GM19438 (cell line): ENCODE data around the gene CA12.

ENCODE experiments used
- ATAC-seq: cut with Tn5 transposase; IDR thresholded peaks from one replicate; pipeline ENCODE4 v1.9.1; 2021; ENCODE audit warnings: low read depth; ENCODE audit not compliant: unreplicated experiment

Gene CA12

GRCh38 chr15:63402498-63403253, 21.0 kb upstream of the CA12 start:
- no peak for ATAC-seq

- no peak for ATAC-seq
These were observed 20.3 kb upstream of the CA12 start for GRCh38 chr15:63401714-63402497.

DNA sequence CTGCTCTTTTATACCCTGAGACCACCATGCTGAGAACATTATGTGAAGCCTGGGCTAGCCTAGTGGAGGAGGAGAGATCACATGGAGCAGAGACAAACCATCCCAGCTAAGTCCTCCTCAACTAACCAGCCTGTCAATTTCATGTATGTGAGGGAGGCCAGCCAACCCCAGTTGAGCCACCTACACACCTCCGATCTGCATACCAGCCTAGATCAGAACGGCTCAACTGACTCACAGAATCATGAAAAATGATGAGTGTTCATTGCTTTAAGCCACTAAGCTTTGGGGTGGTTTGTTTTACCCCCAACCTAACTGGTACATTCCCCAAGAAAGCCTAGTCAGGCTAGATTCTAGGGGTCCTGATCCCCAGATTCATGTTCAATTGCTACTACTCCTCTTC, 19.4 kb upstream of the CA12 start:
- no peak for ATAC-seq

DNA sequence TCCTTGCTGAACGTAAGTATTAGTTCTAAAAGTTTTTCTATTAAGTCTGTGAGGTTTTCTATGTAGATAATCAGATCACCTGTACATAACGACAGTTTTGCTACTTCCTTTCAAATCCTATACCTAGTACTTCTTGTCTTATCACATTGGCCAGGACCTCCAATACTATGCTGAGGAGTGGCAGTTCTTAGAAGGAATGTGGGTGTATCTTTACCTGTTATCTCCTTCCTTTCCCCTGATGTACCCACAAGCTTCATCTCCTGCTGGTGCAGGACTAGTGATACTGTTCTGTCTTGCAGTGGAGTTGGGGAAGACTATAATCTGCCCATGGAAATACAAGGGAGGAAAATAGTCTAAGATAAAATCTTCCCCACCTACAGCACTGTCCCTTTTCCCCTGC, 16.8 kb upstream of the CA12 start:
- no peak for ATAC-seq

DNA sequence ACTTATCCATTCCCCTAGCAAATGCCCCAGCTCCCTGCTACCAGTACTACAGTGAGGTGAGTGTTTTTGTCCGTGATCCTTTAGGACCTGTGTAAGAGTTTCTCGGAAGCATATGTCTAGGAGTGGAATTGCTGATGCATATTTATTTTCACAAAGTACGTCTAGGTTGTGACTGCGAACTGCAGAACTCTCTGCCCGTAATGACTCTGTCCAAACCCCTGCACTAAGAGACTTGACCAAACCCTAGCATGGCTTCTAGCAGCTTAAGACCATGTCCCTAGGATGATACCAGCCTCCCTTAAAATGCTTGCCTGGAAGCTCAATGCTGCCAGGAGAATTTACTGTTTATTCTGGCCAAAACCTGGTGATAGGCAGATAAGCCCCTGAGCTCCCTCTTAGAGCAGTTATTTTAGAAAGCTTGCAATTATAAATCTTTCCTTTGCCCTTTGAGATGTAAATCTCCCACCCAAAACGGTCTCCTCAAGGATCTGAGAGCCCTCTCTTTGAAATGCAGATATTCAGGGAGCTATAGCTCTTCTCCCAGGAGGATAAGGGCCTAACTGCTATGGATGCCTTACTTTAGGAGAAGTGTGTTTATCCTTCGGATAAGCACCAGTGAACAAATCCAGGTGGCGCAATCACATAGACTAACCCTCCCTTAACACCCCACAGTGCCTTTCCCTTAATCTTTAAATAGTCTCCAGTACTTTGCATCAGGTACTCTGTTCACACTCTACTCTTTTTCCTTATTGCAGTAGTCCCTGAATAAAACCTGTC, 14.7 kb upstream of the CA12 start:
- no peak for ATAC-seq

- no peak for ATAC-seq
These were observed 14.1 kb upstream of the CA12 start for GRCh38 chr15:63395730-63396151.

DNA sequence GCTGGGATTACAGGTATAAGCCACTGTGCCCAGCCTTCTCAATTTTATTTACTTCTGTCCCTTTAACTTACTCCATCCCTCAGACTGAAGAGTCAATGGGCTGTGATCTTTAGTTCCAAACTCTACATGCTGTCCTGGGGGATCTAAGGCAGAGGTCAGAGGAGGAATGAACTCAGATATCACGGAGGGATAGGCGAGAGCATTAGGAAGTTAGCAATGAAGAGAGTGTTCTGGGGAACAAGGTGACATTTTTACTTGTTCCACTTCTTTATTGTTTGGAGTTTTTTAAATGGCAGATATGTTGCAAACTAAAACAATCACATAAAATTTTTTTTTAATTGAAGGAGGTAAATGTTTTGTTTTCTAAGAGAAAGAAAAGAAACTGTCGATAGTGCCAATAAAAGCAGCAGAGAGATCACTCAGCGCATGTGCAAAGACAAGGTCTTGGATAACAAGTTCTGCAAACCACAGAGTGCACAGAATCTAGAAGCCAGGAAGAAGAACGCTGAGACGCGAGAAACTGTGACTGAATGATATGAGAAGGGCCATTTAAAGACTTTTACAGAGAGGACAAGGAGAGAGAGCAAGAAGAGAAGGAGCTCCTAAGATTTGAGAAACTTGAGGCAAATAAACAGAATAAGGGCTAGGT, 10.8 kb upstream of the CA12 start:
- ATAC-seq: no peak

GRCh38 chr15:63391669-63392360, 10.2 kb upstream of the CA12 start:
- no peak for ATAC-seq

DNA sequence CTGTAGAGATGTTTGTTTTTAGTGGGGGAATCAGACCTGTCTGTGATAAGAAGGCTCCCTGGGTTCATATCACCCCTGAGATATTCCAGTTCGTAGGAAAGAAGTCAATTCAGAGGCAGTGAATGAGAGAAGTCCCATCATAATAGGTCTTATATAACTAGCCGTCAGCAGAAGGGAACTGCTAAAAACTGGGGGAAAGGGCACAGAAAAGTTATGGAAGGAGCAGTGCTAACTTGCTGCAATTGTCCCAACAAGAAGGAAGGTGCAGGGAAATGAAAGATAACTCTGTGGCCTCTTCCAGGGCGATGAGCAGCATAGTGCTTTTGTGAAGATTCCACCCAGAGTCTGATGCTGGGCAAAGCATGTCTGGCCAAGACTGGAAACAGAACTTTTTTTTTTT, 9.0 kb upstream of the CA12 start:
- no peak for ATAC-seq

GRCh38 chr15:63389902-63390670, 8.4 kb upstream of the CA12 start:
- ATAC-seq: no peak

DNA sequence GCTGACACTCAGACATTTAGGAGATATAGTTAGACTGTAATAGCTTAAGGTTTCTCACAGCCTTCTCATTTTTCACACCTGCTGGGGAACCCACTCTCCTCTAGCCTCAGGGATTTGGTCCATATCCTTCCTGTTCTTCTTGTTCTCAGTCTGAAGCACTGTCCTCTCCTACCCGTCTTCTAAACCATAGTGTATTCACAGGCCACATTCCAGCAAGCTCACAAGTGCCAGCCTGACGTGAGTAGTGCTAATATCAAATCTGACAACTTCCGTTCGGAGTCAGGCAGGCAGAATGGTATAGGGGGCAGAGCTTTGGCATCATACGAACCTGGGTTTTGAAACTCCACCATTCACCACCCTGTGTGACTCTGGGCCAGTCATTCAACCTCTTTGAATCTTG, 6.9 kb upstream of the CA12 start:
- no peak for ATAC-seq

DNA sequence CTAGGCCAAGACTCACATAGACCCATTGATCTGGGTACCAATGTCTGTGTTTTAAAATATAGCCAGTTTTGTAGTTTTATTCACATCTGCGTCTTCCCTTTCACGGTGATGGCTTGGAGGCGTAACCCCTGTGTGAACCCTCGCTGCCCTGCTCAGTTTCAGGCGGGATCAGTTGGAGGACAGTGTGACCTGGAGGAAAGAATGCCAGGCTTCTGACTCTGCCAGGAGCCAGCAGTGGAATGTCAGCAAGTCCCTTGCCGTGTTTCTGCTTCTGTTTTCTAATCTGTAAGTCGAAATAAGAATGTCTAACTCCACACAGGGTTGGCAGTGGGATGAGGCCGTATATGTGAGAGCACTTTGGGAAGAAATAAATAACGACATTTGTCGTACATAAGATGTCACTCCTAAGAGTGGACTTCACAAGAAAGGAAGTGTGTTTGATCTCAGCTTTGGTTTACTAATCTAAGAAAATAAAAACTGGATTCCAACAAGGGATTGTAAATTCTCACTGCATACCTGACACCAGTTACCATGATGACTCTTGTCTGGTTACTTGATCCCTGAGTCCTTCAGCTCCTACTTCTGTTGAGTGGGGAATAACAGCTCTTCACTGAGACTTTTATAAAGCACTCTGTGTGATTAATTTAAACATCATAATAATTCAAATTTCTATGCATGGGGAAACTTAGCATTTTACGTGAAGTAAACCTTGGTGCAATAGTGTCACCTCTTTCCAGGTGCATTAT, 6.3 kb upstream of the CA12 start:
- no peak for ATAC-seq

- ATAC-seq: no peak
These were observed 4.4 kb upstream of the CA12 start for GRCh38 chr15:63385911-63386531.

DNA sequence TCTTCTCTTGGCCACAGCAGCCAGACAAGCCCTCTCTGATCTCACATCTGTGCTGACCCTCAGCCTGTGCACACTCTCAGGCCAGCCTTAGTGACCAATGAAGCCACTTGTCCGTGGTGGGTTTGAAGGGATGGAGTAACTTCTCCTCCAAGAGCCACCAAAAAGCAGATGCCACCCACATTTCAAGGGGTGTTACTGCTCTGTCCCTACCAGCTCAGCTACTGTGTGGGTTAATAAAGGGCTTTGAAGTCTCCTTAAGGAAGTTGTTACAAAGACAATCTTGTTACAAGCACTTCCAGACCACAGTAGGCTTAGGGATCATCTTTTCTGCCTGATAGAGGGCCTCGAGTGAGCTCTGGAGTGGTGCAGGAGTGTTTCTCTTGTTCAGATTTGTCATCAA, 3.3 kb upstream of the CA12 start:
- ATAC-seq: no peak

DNA sequence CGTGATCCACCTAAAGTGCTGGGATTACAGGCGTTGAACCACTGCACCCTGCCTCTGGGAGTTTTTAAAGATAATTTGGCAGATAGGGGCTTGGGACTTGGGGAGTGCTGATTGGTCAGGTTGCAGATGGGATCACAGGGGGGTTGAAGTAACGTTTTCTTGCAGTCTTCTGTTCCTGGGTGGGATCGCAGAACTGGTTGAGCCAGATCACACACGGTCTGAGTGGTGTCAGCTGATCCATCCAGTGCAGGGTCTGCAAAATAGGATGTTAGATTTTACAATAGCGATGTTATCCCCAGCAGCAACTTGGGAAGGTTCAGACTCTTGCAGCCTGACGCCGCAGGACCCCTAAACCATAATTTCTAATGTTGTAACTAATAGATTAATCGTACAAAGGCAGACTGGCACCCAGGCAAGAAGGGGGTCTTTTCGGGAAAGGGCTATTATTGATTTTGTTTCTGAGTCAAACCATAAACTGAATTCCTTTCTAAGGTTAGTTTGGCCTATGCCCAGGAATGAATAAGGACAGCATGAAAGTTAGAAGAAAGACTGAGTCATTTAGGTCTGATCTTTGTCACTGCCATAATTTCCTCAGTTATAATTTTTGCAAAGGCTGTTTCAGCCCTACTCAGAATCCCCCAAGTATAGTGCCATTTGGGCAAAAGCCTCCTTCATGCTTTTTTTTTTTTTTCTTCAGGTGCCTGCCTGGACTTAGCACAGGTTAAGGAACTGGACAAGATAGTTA, 1.5 kb upstream of the CA12 start:
- ATAC-seq: no peak

GRCh38 chr15:63380808-63381282, 801 bp downstream of the CA12 start:
- ATAC-seq: no peak

DNA sequence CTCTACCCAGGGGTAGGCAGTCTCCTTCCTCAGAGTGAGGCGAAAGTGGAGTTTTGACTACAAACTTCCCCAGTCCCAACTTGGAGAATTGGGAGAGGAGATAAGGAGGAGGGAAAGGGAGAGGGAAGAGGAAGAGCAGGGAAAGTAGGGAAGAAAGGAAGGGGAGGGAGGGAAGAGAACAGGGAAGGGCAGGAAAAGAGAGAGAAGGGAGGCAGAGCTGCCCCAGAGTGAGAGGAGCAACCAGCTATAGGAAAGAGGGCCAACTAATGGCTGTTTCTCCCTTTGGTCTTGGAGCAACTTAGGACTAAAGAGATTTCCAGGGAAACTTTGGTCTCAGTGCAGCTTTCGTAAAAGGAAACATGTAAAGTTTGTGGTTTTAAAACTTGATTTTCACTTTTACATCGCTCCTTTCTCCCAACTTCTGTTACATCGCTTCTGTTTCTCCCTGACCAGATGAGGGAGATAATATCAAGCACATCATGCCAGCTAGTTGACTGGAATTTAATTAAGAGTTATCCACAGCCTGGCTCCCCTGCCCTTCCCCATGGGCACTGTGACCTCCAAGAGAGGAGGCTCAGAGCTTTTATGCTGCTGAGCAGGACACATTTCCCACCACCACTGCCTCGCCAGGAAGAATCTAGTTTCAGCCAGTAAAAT, 1.4 kb downstream of the CA12 start:
- no peak for ATAC-seq
